ACC112 (cell line): ENCODE data around the gene GJA5.

Source experiments
- H2AFZ ChIP-seq: fragments of 200-600 bp; sonication (generic); one replicate; pipeline ENCODE4 v1.6.0; 2017; ENCODE audit warnings: antibody characterized with exemption, low read length; ENCODE audit not compliant: unreplicated experiment
- H3K27ac ChIP-seq: fragments of 200-600 bp; sonication (generic); 2 replicates; pipeline ENCODE4 v1.5.1; 2014; ENCODE audit warnings: low read depth, mild to moderate bottlenecking, antibody characterized with exemption, low read length, moderate library complexity
- H3K27me3 ChIP-seq: fragments of 200-600 bp; sonication (generic); 2 replicates; pipeline ENCODE4 v1.6.1; 2014; ENCODE audit warnings: mild to moderate bottlenecking, antibody characterized with exemption, low read length, moderate library complexity, mixed read lengths; ENCODE audit not compliant: insufficient read depth
- H3K36me3 ChIP-seq: fragments of 200-600 bp; sonication (generic); 2 replicates; pipeline ENCODE4 v1.6.1; 2016; ENCODE audit warnings: mild to moderate bottlenecking, antibody characterized with exemption, low read length, moderate library complexity, mixed read lengths; ENCODE audit not compliant: insufficient read depth
- H3K4me1 ChIP-seq: fragments of 200-600 bp; sonication (generic); one replicate; pipeline ENCODE4 v1.6.1; 2016; ENCODE audit warnings: low read length, mixed read lengths; ENCODE audit not compliant: insufficient read depth, unreplicated experiment, control insufficient read depth
- H3K4me3 ChIP-seq: fragments of 200-600 bp; sonication (generic); 2 replicates; pipeline ENCODE4 v1.5.1; 2014; ENCODE audit warnings: mild to moderate bottlenecking, low read depth, low read length
- H3K79me2 ChIP-seq: fragments of 200-600 bp; sonication (generic); one replicate; pipeline ENCODE4 v1.6.0; 2016; ENCODE audit warnings: low read length; ENCODE audit not compliant: control insufficient read depth, unreplicated experiment, insufficient read depth

Gene GJA5

DNA sequence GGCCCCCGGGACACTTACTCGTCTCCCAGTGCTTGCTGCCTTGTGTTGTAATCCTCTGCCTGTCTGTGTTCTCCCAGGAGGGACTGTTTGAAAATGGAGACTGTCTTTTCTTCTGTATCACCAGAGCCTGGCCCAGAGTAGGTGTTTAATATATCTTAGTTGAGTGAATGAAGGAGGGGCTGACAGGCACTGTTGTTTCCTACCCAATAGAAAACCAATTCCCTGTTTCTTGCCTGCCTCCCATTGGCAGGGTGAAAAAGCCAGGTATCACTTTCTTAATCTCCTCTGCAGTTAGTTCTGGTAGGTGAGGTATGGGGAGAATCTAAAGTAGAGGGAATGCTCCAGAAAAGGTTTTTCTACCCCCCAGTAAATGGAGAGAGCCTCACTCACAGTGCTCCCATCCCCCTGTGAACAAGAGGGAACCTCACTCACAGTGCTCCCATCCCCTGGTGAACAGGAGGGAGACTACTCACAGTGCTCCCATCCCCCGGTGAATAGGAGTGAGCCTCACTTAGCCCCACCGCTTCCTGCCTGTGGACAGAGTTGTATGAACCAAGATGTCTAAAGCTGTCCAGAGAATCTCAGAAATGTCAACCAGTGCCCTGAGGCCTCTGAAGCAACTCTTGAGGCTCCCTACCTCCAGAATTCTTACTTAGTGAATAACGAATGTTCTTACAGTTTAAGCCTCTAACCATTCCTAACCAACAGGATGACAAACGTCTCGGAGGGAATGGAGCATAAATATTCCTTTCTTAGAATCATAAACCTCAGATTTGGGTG is at the start of gene GJA5:
GJA5 (minus strand) TSS at position 122 of the 780 bp plus-strand sequence. CDS start 1,364 bp downstream, outside the sequence.
- H2AFZ ChIP-seq, result no peak within 1 kb of the TSS
- H3K27ac ChIP-seq, result no peak within 1 kb of the TSS
- no peaks in the 10 kb centered on the region for H3K36me3 ChIP-seq
- no peak within 1 kb of the TSS for H3K4me3 ChIP-seq
- no peaks in the 10 kb centered on the region for H3K79me2 ChIP-seq
- peaks cover 50% of the 10 kb centered on the region for H3K27me3 ChIP-seq
- H3K4me1 ChIP-seq, result peaks cover 4% of the 10 kb centered on the region

DNA sequence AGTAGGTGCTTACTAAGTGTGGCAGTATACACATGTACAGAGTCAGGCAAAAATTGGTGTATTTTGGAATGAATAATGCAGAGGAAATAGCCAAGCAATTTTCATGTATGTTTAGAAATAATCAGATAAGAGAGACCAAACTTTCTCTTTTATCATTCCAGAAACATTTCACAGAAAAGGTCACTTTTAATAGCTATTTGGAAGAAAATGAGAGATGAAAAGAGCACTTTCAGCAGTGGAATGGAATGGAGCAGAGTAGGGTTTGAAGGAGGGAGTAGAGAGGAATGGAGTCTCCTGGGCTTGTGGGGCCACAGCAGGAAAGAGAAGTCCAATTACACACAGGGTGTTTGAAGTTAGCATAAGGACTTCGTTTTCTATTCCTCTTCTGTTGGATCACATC is 48.8 kb upstream of the GJA5 start:
- Histone ChIP-seq H3K36me3 (no peaks in the 10 kb centered on the region), H2AFZ (no peak overlapping the region), H3K27me3 (peaks cover 61% of the 10 kb centered on the region), H3K79me2 (no peaks in the 10 kb centered on the region), H3K27ac (no peak overlapping the region), H3K4me1 (no peaks in the 10 kb centered on the region), H3K4me3 (no peak overlapping the region)

DNA sequence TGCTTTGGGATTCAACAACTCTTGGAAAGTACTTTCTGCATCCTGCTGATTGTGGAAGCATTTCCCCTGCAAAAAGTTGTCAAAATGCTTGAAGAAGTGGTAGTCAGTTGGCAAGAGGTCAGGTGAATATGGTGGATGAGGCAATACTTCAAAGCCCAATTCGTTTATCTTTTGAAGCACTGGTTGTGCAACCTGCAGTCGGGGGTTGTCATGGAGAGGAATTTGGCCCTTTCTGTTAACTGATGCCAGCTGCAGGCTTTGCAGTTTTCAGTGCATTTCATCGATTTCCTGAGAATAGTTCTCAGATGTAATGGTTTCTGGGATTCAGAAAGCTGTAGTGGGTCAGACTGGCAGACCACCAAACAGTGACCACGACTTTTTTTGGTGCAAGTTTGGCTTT is 47.6 kb upstream of the GJA5 start:
- Histone ChIP-seq H3K4me3 (no peak overlapping the region), H3K27me3 (peaks cover 55% of the 10 kb centered on the region), H3K4me1 (no peaks in the 10 kb centered on the region), H3K27ac (no peak overlapping the region), H3K79me2 (no peaks in the 10 kb centered on the region), H2AFZ (no peak overlapping the region), H3K36me3 (no peaks in the 10 kb centered on the region)

DNA sequence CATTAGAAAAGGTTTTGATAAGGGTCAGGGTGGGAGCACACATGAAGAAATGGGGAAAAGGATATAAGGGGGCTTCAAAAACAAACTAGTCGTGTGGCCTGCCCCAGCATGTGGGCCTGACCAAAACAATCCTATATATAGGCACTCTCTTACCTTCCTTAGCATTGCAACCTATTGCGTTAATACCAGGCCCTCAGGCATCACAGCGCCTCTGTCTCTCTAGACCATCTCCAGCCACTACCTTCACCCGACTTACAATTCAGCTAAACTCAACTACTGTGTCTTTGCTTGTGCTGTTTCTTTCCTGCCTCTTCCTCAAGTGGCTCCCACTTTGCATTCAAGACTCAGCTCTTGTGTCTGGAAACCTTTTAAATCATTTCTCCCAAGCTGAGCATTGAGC is 47.0 kb upstream of the GJA5 start:
- Histone ChIP-seq H3K27me3 (peaks cover 51% of the 10 kb centered on the region), H2AFZ (no peak overlapping the region), H3K27ac (no peak overlapping the region), H3K36me3 (no peaks in the 10 kb centered on the region), H3K4me1 (no peaks in the 10 kb centered on the region), H3K4me3 (no peak overlapping the region), H3K79me2 (no peaks in the 10 kb centered on the region)

DNA sequence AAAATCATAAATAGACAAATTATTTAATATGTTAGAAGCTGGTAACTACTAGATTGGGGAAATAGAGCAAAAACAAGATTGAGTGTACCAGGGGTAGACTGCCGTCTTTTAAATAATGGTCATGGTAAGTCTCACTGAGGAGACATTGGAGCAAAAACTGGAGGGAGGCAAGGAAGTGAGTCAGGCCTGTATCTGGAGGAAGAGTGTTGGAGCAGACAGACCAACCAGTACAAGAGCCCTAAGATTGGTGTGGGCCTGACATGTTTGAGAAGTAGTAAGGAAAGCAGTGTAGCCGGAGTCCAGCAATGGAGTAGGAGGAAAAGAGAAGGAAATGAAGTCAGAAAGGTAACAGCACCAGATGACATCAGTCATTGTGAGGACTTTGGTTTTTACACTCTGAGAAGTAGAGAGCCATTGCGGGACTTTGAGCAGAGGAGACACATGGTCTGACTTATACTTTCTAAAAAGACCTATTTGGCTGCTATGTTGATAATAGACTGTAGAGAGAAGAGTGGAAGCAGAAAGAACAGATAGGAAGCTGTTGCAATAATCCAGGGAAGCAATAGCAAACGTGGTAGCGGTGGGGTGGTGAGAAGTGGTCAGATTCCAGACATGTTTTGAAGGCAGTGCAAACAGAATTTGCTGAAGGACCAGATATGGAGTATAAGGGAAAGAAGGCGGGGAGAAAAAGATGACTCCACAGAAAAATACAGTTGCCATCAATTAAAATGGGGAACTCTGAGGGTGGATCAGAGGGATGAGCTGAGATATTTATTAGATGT is 44.7 kb upstream of the GJA5 start:
- Histone ChIP-seq H2AFZ (no peak overlapping the region), H3K4me1 (no peaks in the 10 kb centered on the region), H3K27ac (no peak overlapping the region), H3K36me3 (no peaks in the 10 kb centered on the region), H3K79me2 (no peaks in the 10 kb centered on the region), H3K4me3 (no peak overlapping the region), H3K27me3 (peaks cover 52% of the 10 kb centered on the region)

DNA sequence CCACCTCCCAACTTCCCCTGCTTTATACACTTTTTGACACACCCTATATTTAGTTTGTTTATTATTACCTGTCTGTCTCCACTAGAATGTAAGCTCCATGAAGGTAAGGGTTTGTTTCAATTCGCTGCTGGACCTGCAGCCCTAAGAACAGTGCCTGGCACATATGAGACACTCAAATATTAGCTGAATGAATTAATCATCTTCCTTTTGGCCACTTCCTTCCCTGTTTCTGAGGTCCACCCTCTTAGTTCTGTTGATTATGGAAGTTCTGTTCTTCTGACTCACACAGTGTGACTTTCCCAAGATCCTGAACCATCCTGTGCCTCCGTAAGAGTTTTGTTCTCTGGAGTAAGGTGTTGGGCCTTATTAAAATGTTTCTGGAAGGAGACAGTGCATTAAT is 40.4 kb upstream of the GJA5 start:
- Histone ChIP-seq H3K79me2 (no peaks in the 10 kb centered on the region), H3K36me3 (no peaks in the 10 kb centered on the region), H3K4me3 (no peak overlapping the region), H3K4me1 (no peaks in the 10 kb centered on the region), H2AFZ (no peak overlapping the region), H3K27ac (no peak overlapping the region), H3K27me3 (peaks cover 35% of the 10 kb centered on the region)

DNA sequence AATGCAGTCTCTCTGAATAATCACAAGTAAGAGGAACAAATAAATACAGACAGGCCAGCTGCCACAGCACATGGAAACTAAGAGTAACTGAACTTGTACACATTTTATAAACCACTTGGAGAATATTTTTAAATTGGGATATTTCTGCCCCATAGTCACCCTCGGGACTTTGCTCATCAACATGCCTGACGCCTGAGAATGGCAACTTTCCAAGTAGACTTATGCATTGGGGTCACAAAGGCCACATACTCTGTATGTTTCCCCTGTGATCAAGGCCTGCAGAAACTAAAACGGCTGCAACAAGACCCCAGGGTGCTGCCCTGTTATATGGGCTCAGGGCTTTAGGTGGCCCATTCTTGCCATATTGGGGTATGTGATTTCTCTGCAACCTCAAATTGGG is 38.3 kb upstream of the GJA5 start:
- H3K27me3 ChIP-seq, result peaks cover 50% of the 10 kb centered on the region
- no peak overlapping the region for H2AFZ ChIP-seq
- no peaks in the 10 kb centered on the region for H3K4me1 ChIP-seq
- no peaks in the 10 kb centered on the region for H3K79me2 ChIP-seq
- no peaks in the 10 kb centered on the region for H3K36me3 ChIP-seq
- no peak overlapping the region for H3K4me3 ChIP-seq
- no peak overlapping the region for H3K27ac ChIP-seq

DNA sequence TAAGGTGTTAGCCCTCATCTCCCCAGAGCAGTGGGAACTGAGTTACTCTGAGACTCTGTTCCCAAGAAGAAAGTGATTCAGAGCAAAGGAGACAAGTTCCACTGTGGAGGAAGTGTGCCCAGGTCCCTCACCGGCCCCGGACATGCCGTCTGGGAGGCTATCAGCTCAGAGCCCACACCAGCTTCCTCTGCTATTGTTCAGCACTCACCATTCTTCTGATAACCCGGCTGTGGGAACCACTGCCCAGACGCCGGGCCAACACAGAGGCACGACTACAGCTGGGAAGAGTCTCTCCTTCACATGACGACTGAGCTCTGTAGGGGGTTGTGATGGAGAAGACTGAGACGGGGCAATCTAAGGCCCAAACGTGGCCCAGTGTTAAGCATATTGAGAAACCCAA is 34.2 kb upstream of the GJA5 start:
- H3K27ac ChIP-seq, result no peak overlapping the region
- H3K4me1 ChIP-seq, result no peaks in the 10 kb centered on the region
- H2AFZ ChIP-seq, result no peak overlapping the region
- H3K36me3 ChIP-seq, result no peaks in the 10 kb centered on the region
- H3K79me2 ChIP-seq, result no peaks in the 10 kb centered on the region
- H3K27me3 ChIP-seq, result peaks cover 61% of the 10 kb centered on the region
- no peak overlapping the region for H3K4me3 ChIP-seq

DNA sequence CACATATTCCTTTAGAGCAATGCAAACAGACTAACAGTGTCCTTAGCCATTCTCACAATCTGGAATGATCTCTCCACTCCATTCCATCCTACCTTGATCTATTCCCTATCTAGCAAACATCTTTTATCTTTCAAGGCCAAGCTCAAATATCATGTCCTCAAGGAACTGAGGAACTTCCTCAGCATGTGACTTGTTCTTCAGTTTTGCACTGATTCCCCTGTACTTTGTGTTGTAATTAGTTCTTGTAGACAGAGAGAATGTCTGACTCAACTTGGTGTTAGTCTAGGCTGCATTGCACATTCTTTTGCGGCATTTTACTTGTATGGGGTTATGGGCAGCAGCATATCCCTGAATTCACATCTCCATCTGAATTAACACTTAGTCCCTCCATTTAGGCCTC is 31.5 kb upstream of the GJA5 start:
- Histone ChIP-seq H3K4me3 (no peak overlapping the region), H3K79me2 (no peaks in the 10 kb centered on the region), H2AFZ (no peak overlapping the region), H3K27me3 (peaks cover 79% of the 10 kb centered on the region), H3K27ac (no peak overlapping the region), H3K4me1 (no peaks in the 10 kb centered on the region), H3K36me3 (no peaks in the 10 kb centered on the region)

DNA sequence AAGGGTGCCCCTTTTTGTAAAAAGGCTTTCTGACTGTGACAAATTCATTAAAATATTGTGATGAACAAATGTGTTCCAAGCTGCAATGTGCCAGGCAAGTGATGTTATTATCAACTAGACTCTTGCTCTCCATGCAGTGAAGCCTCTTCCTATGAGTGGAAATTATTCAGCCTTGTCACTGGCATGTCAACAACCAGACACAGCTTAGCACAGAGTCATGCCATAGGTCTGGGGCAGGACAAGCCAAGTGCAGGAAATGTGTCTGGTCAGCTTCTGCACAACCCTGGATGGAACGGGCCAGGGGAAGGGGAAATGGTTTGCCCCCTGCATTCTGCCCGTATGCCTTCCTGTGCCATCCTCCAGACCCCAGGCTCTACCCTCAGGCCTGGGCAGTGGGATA is 27.4 kb upstream of the GJA5 start:
- Histone ChIP-seq H2AFZ (no peak overlapping the region), H3K79me2 (no peaks in the 10 kb centered on the region), H3K27ac (no peak overlapping the region), H3K27me3 (peaks cover 86% of the 10 kb centered on the region), H3K4me3 (no peak overlapping the region), H3K36me3 (no peaks in the 10 kb centered on the region), H3K4me1 (no peaks in the 10 kb centered on the region)

DNA sequence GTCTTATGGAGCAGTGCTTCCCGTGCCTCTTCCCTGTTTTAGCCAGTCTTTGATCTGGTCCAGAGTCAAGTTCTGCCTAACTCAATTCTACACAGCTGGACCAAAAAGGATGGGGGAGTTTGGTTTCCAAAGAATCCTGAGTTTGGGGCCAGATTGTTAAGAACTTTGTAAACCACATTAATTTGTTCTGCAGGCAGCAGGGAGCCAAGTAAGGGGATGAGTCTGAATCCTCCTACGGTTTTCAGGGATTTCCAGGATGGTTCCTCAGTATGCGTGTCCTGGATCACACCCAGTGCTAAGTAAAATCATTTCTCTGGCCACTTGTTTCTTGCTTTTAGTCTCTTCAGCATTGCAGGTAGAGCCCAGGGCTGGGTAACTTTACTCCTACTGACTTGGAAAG is 26.1 kb upstream of the GJA5 start:
- no peaks in the 10 kb centered on the region for H3K36me3 ChIP-seq

More for the DNA sequence above, 26.1 kb upstream of the GJA5 start:
- Histone ChIP-seq H3K27me3 (peaks cover 88% of the 10 kb centered on the region), H3K4me1 (no peaks in the 10 kb centered on the region), H2AFZ (no peak overlapping the region), H3K27ac (no peak overlapping the region), H3K4me3 (no peak overlapping the region), H3K79me2 (no peaks in the 10 kb centered on the region)
